ENCODE results near the gene IRF2BP2.

IRF2BP2 gene

GRCh38 chr1:234614081-234614489, 4.1 kb upstream of the IRF2BP2 start:
- Histone ChIP-seq H3K9me3 (ENCODE audit: control insufficient read depth in 5 of 5, low read length in 5 of 5) (no peaks in the 10 kb centered on the region), H3K27ac (ENCODE audit: low read depth, low read length) (peak overlapping the region; percentile 99), H3K27me3 (ENCODE audit: control insufficient read depth in 5 of 5, insufficient read depth in 4 of 5, low read length in 5 of 5) (no peaks in the 10 kb centered on the region), H3K4me1 (ENCODE audit: control insufficient read depth in 5 of 5, insufficient read depth in 5 of 5, low read length in 5 of 5) (peaks cover 29 to 78% (median 63%) of the 10 kb centered on the region in 5 donors), H3K9ac (ENCODE audit: low read length in 5 of 5) (peak overlapping the region in 3 of 5 donors; percentile 19 to 73 (median 56)), H3K36me3 (ENCODE audit: control insufficient read depth in 5 of 5, insufficient read depth in 5 of 5, low read length in 5 of 5) (no peaks in the 10 kb centered on the region), H3K4me3 (ENCODE audit: low read depth in 1 of 5, low read length in 5 of 5) (no peak overlapping the region)

GRCh38 chr1:234613128-234613875, 3.3 kb upstream of the IRF2BP2 start:
- Histone ChIP-seq H3K4me3 (ENCODE audit: low read depth in 1 of 5, low read length in 5 of 5) (peak overlapping the region; percentile 17 to 72 (median 52)), H3K27me3 (ENCODE audit: control insufficient read depth in 5 of 5, insufficient read depth in 4 of 5, low read length in 5 of 5) (no peaks in the 10 kb centered on the region), H3K9ac (ENCODE audit: low read length in 5 of 5) (peak overlapping the region; percentile 45 to 85 (median 62)), H3K4me1 (ENCODE audit: control insufficient read depth in 5 of 5, insufficient read depth in 5 of 5, low read length in 5 of 5) (peaks cover 29 to 70% (median 60%) of the 10 kb centered on the region in 5 donors), H3K9me3 (ENCODE audit: control insufficient read depth in 5 of 5, low read length in 5 of 5) (no peaks in the 10 kb centered on the region), H3K36me3 (ENCODE audit: control insufficient read depth in 5 of 5, insufficient read depth in 5 of 5, low read length in 5 of 5) (no peaks in the 10 kb centered on the region), H3K27ac (ENCODE audit: low read depth, low read length) (peak overlapping the region; percentile 99)

- peak overlapping the region; percentile 99 for H3K27ac ChIP-seq (ENCODE audit: low read depth, low read length)
- H3K27me3 ChIP-seq (ENCODE audit: control insufficient read depth in 5 of 5, insufficient read depth in 4 of 5, low read length in 5 of 5): no peaks in the 10 kb centered on the region
Observed at GRCh38 chr1:234612352-234613127, 2.6 kb upstream of the IRF2BP2 start.

GRCh38 chr1:234611847-234612351, 1.9 kb upstream of the IRF2BP2 start:
- peaks cover 2 to 10% (median 8%) of the 10 kb centered on the region in 5 donors for H3K36me3 ChIP-seq (ENCODE audit: control insufficient read depth in 5 of 5, insufficient read depth in 5 of 5, low read length in 5 of 5)
- H3K4me3 ChIP-seq (ENCODE audit: low read depth in 1 of 5, low read length in 5 of 5): peak overlapping the region; percentile 28 to 72 (median 52)
- peak overlapping the region; percentile 21 to 82 (median 49) for H3K9ac ChIP-seq (ENCODE audit: low read length in 5 of 5)
- H3K9me3 ChIP-seq (ENCODE audit: control insufficient read depth in 5 of 5, low read length in 5 of 5): no peaks in the 10 kb centered on the region
- peak overlapping the region; percentile 99 for H3K27ac ChIP-seq (ENCODE audit: low read depth, low read length)
- H3K27me3 ChIP-seq (ENCODE audit: control insufficient read depth in 5 of 5, insufficient read depth in 4 of 5, low read length in 5 of 5): no peaks in the 10 kb centered on the region
- H3K4me1 ChIP-seq (ENCODE audit: control insufficient read depth in 5 of 5, insufficient read depth in 5 of 5, low read length in 5 of 5): peaks cover 30 to 69% (median 63%) of the 10 kb centered on the region in 5 donors

More at GRCh38 chr1:234612352-234613127, 2.6 kb upstream of the IRF2BP2 start:
- Histone ChIP-seq H3K4me3 (ENCODE audit: low read depth in 1 of 5, low read length in 5 of 5) (peak overlapping the region; percentile 42 to 72 (median 52)), H3K36me3 (ENCODE audit: control insufficient read depth in 5 of 5, insufficient read depth in 5 of 5, low read length in 5 of 5) (peaks cover under 1 to 4% (median 2%) of the 10 kb centered on the region in 5 donors), H3K9me3 (ENCODE audit: control insufficient read depth in 5 of 5, low read length in 5 of 5) (no peaks in the 10 kb centered on the region), H3K9ac (ENCODE audit: low read length in 5 of 5) (peak overlapping the region; percentile 45 to 85 (median 62)), H3K4me1 (ENCODE audit: control insufficient read depth in 5 of 5, insufficient read depth in 5 of 5, low read length in 5 of 5) (peaks cover 33 to 69% (median 60%) of the 10 kb centered on the region in 5 donors)

GRCh38 chr1:234611225-234611846, 1.4 kb upstream of the IRF2BP2 start:
- Histone ChIP-seq H3K36me3 (ENCODE audit: control insufficient read depth in 5 of 5, insufficient read depth in 5 of 5, low read length in 5 of 5) (peaks cover 2 to 15% (median 13%) of the 10 kb centered on the region in 5 donors), H3K27ac (ENCODE audit: low read depth, low read length) (peak overlapping the region; percentile 99), H3K9me3 (ENCODE audit: control insufficient read depth in 5 of 5, low read length in 5 of 5) (no peaks in the 10 kb centered on the region), H3K27me3 (ENCODE audit: control insufficient read depth in 5 of 5, insufficient read depth in 4 of 5, low read length in 5 of 5) (no peaks in the 10 kb centered on the region), H3K9ac (ENCODE audit: low read length in 5 of 5) (peak overlapping the region; percentile 21 to 82 (median 49)), H3K4me1 (ENCODE audit: control insufficient read depth in 5 of 5, insufficient read depth in 5 of 5, low read length in 5 of 5) (peaks cover 29 to 68% (median 60%) of the 10 kb centered on the region in 5 donors), H3K4me3 (ENCODE audit: low read depth in 1 of 5, low read length in 5 of 5) (peak overlapping the region; percentile 28 to 72 (median 52))

GRCh38 chr1:234610666-234611224, 767 bp upstream of the IRF2BP2 start:
- Histone ChIP-seq H3K27me3 (ENCODE audit: control insufficient read depth in 5 of 5, insufficient read depth in 4 of 5, low read length in 5 of 5) (no peaks in the 10 kb centered on the region), H3K9ac (ENCODE audit: low read length in 5 of 5) (peak overlapping the region; percentile 39 to 84 (median 80)), H3K4me3 (ENCODE audit: low read depth in 1 of 5, low read length in 5 of 5) (peak overlapping the region; percentile 68 to 80 (median 75)), H3K36me3 (ENCODE audit: control insufficient read depth in 5 of 5, insufficient read depth in 5 of 5, low read length in 5 of 5) (peaks cover 2 to 18% (median 13%) of the 10 kb centered on the region in 5 donors), H3K27ac (ENCODE audit: low read depth, low read length) (peak overlapping the region; percentile 99), H3K4me1 (ENCODE audit: control insufficient read depth in 5 of 5, insufficient read depth in 5 of 5, low read length in 5 of 5) (peaks cover 30 to 68% (median 59%) of the 10 kb centered on the region in 5 donors), H3K9me3 (ENCODE audit: control insufficient read depth in 5 of 5, low read length in 5 of 5) (no peaks in the 10 kb centered on the region)

GRCh38 chr1:234609691-234610042, 311 bp downstream of the IRF2BP2 start:
- H3K27ac ChIP-seq (ENCODE audit: low read depth, low read length): no peak overlapping the region
- H3K9me3 ChIP-seq (ENCODE audit: control insufficient read depth in 5 of 5, low read length in 5 of 5): no peaks in the 10 kb centered on the region
- H3K4me3 ChIP-seq (ENCODE audit: low read depth in 1 of 5, low read length in 5 of 5): peak overlapping the region in 4 of 5 donors; percentile 37 to 81 (median 74)
- H3K36me3 ChIP-seq (ENCODE audit: control insufficient read depth in 5 of 5, insufficient read depth in 5 of 5, low read length in 5 of 5): peaks cover 2 to 24% (median 13%) of the 10 kb centered on the region in 5 donors
- no peak overlapping the region for H3K9ac ChIP-seq (ENCODE audit: low read length in 5 of 5)
- no peaks in the 10 kb centered on the region for H3K27me3 ChIP-seq (ENCODE audit: control insufficient read depth in 5 of 5, insufficient read depth in 4 of 5, low read length in 5 of 5)
- peaks cover 30 to 78% (median 66%) of the 10 kb centered on the region in 5 donors for H3K4me1 ChIP-seq (ENCODE audit: control insufficient read depth in 5 of 5, insufficient read depth in 5 of 5, low read length in 5 of 5)

- H3K9me3 ChIP-seq (ENCODE audit: control insufficient read depth in 5 of 5, low read length in 5 of 5): no peaks in the 10 kb centered on the region
- H3K27me3 ChIP-seq (ENCODE audit: control insufficient read depth in 5 of 5, insufficient read depth in 4 of 5, low read length in 5 of 5): no peaks in the 10 kb centered on the region
- H3K9ac ChIP-seq (ENCODE audit: low read length in 5 of 5): peak overlapping the region in 4 of 5 donors; percentile 67 to 93 (median 86)
- peaks cover 30 to 79% (median 66%) of the 10 kb centered on the region in 5 donors for H3K4me1 ChIP-seq (ENCODE audit: control insufficient read depth in 5 of 5, insufficient read depth in 5 of 5, low read length in 5 of 5)
- peak overlapping the region in 4 of 5 donors; percentile 81 to 96 (median 86) for H3K4me3 ChIP-seq (ENCODE audit: low read depth in 1 of 5, low read length in 5 of 5)
- peak overlapping the region; percentile 99 for H3K27ac ChIP-seq (ENCODE audit: low read depth, low read length)
- peaks cover 2 to 24% (median 13%) of the 10 kb centered on the region in 5 donors for H3K36me3 ChIP-seq (ENCODE audit: control insufficient read depth in 5 of 5, insufficient read depth in 5 of 5, low read length in 5 of 5)
Observed at GRCh38 chr1:234608911-234609690, 877 bp downstream of the IRF2BP2 start.

All from subcutaneous abdominal adipose tissue (tissue), 5 donors.